Activated CD8-positive, alpha-beta memory T cell treated with anti-CD3 and anti-CD28 coated beads for 1 hour (primary cell): ENCODE measurements around the gene EMILIN1.
A peak's percentile ranks its signal among the peaks of the same experiment; 100 is the strongest.

Experiments used
- DNase-seq, 2 donors: peaks; one replicate each; pipeline ENCODE4 v3.0.0-alpha.2; 2020; ENCODE audit warnings: low read depth in 1 of 2; ENCODE audit errors: extremely low read depth in 1 of 2

Gene EMILIN1

DNA sequence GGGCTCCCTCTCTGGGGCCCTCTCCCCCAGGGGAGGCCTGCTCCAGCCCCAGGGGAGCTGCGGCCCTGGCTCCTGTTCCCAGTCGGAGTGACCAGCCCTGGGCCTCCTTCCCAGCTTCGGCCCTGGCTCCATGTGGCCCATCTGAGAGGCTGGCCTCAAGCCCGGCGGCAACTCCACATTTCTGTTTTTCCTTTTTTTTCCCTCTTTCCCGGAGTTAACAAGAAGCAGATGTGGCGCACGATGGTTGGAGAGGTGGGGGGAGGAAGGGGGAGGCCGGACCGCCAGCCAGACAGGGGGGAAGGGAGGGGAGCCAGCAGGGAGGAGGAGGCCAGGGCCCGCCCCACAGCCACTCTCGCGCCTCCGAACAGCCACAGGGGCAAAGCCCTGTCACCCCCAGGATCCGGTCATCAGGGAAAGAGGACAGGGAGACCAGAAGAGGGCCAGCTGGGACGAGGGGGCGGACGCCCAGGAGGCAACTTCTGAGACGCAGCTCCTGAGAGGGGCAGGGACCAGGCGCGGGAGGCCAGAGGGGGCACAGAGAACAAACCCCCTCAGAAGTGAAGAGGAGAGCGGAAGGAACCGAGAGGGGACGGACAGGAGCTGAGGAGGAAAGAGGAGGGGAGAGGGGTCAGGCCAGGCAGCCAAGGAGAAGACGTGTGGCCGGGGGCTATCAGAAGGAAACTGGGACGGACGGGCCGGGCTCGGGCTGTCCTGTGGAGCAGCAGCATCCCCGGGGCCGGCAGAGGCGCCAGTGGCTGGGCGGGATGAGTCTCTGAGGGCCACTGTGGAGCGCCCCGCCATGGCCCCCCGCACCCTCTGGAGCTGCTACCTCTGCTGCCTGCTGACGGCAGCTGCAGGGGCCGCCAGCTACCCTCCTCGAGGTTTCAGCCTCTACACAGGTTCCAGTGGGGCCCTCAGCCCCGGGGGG is at the start of gene EMILIN1:
Gene EMILIN1 (plus strand): TSS at position 349 of the 928 bp plus-strand sequence. CDS start 451 bp downstream, at position 800.
- no peak for DNase-seq

- DNase-seq: no peak
Observed at GRCh38 chr2:27029051-27029450, 49.4 kb upstream of the EMILIN1 start.

GRCh38 chr2:27032495-27033252 is 45.7 kb upstream of the EMILIN1 start, which contains the start of gene TMEM214:
TSS of gene TMEM214 (plus strand) at chr2:27032965. CDS start at chr2:27033016, 51 bp downstream.
- peak; percentile 25 to 65 for DNase-seq

DNA sequence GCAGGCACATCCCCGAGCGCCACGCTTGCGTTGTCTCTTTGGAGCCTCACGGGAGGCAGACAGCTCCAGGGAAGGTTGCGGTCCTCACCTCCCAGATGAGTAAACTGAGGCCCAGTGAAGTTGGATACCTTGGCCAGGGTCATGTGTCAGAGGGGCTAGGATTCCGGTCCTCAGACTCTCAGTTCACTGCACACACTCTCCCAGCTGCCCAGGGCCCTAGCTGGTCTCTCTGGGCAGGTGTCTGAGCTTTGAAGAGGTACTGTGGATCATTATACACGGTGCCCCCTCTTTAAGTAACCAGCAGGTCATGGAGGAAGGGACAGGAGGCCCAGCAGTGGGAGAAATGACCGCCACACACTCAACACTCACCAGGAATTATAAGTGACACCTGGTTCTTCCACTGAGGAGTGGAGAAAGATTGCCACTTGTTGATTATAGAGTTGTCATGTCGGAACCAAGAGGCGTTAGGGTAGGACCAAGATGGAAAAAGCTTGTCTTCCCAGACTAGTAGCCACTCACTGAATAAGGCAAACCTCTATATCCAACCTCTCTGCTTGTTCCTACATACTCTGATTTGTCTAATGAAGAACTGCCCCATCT is 45.1 kb upstream of the EMILIN1 start:
- no peak for DNase-seq

- DNase-seq: no peak
Observed at GRCh38 chr2:27038012-27038411, 40.4 kb upstream of the EMILIN1 start.

GRCh38 chr2:27038631-27039339 is 39.6 kb upstream of the EMILIN1 start:
- no peak for DNase-seq

DNA sequence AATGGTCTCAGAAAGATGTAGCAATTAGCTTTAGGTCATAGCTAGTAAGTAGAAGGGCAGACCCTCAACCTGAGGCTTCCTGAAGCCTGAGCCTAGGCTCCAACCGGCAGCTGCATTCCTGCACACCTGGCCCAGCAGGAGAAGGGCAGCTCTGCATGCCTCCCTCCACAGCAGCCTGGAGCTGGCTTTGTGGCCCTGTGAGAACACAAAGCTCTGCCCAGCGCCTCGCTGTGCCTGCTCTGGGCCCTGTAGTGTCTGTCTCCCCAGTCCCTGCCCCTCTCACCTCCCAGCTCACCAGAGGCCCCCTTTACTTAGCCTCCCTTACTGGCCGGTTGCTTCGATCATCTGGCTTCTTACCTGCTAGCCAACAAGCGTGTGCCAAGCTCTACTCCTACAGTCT is 39.0 kb upstream of the EMILIN1 start:
- DNase-seq: no peak

- no peak for DNase-seq
Observed at GRCh38 chr2:27039871-27040270, 38.5 kb upstream of the EMILIN1 start.

DNA sequence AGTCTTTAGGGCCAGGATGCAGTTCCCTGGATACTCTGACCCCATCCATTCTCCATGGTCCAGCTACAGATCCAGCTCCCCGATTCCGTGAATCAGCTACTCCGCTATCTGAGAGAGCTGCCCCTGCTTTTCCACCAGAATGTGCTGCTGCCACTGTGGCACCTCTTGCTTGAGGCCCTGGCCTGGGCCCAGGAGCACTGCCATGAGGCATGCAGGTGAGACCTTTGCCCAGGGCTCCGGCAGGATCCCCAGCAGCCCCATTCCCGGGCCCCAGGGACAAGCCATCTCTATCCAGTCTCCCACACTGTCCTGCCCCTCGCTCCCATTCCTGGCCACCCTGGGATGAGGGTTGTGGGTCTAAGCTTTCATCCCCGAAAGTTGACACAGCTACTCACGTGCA is 38.1 kb upstream of the EMILIN1 start:
- no peak for DNase-seq

DNA sequence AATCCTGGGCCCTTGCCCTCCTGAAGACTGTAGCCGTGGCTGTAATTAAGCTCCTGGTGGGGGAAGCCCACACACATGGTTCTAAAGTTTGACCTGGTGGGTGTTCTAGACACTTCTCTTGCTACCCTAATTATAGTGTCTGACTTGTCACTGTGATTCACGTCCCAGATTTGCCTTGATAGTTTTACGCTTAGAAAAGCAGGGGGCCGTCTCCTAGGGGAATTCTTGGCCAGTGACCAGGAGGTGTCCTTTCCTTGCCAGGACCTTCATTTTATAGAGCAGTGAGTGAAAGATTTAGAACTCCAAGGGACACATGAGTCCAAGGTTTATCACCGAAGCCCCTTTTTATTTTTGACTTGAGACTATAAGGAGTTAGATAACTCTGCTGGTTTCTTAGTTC is 36.7 kb upstream of the EMILIN1 start:
- DNase-seq: no peak

DNA sequence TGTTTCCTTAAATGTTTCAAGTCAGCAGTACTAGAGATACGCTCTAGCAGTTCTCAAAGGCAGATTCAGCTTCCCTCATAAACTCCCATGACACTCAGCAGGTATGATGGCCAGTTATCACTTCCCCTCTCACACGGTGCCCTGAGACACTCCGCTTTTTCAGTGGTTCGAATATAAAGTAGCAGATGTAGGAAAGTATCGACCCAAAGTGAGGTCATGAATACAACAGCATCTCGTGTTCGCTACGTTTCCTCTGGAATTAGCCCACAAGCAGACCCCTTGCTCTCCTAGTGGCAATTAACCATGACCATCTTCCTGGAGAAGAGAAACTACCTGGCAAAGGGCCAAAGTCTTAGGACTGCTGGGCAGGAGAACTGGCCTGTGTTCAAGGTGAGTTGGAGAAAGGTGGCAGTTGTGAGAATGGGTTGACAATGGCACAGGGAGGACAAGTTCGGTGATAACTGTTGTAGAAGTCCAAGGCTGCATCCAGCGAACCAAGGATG is 36.2 kb upstream of the EMILIN1 start:
- DNase-seq: no peak

DNA sequence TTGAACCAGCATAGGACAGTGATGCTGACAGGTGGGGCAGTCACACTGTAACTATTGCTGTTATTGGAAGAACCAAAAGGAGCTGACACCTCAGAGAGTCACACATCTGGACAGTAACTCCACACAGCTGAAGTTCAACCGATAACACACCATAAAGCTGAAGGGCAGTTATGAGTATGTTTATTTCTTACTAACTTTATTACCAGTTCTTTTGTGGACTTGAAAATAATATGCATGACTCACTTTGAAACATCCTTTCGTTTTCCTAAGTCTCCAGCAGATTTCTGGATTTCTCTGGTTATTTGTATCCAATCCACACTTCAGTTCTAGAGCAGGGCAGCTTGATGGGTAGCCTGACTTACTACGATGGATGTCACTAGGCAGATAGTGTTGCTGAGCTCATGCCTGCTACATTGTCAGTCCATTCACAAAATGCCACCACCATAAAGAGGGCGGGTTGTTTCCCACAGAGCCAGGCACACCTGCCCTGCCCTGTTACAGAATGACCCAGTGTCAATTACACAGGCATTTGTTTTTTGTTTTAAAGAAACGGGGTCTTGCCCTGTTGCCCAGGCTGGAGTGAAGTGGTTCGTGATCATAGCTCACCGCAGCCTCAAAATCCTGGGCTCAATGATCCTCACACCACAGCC is 35.3 kb upstream of the EMILIN1 start:
- no peak for DNase-seq

- DNase-seq: peak in 1 of 2 donors; percentile 38
Observed at GRCh38 chr2:27049422-27050280, 28.8 kb upstream of the EMILIN1 start.

DNA sequence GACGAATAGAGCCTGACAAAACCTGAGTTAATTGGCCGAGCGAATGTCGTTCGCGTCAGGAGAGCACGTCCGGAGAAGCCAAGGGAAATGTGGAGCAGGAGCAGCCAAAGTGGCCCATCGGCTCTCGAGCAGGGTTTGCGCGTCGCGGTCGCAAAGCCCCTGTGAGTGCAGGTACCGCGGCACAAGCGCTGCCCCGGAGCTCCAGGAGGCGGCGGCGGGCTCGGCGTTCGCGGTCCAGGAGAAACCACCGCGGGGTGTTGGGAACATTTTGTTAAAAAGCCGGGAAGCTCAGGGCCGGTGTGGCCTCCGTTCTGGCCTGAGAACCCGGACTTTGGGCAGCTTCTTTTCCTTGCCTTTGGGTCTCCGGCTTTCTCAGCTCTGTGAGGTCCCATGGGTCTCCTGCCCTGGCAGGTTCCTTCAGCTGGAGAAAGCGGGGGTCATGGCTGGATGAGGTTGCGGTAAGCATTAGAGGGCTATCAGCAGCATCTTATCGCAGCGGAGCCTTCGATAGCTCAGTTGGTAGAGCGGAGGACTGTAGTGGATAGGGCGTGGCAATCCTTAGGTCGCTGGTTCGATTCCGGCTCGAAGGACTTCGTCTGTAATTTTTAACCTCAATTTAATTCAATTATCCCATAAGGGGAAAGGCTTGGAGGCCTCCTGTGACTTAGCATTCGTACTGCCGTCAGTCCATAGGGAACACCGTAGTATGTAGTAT is 28.0 kb upstream of the EMILIN1 start:
- DNase-seq: peak; percentile 74 to 75

DNA sequence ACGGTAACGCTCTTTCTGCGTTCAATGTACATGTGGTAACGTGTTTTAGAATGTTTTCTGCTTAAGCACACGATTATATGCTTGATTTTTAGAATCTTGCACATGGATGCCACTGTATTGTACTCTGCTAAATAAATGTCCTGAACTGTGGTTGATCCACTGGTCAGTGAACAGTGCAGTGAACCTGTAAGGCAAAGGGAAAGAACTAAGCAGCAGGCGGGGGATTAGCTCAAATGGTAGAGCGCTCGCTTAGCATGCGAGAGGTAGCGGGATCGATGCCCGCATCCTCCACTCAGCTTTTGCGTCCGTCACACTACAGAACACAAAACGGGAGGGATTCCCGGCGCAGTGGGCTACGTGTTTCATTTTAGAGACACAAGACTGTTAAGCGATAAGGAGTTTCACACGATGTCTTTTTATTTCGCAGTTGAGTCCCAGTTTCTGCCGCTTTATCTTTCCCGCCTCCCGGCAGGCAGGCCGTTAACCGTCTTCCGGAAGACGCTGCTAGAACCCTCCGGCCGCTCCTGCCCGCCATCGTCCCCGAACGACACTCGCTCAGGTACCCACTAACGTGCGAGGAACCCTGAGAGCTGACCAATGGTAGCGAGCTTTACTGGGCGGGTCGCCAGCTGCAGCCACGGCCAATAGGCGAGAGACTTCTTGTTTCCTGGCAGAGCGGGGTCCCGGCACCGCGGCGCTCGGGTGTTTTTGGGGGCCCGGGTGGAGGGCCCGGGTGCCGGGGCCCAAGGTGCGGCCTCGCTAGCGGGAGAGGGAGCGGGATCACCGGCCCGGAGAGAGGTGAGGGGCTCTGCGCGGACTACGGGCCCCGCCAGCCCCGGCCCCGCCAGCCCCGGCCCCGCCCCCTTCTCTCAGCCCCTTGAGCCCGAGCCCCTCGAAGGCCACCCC is 27.2 kb upstream of the EMILIN1 start, which contains the start of gene AGBL5:
Gene AGBL5 (plus strand): TSS at position 673 of the 906 bp plus-strand sequence. CDS start 1,291 bp downstream, outside the sequence.
- DNase-seq: peak; percentile 90 to 96

GRCh38 chr2:27051902-27052645 is 26.3 kb upstream of the EMILIN1 start:
- DNase-seq: no peak

DNA sequence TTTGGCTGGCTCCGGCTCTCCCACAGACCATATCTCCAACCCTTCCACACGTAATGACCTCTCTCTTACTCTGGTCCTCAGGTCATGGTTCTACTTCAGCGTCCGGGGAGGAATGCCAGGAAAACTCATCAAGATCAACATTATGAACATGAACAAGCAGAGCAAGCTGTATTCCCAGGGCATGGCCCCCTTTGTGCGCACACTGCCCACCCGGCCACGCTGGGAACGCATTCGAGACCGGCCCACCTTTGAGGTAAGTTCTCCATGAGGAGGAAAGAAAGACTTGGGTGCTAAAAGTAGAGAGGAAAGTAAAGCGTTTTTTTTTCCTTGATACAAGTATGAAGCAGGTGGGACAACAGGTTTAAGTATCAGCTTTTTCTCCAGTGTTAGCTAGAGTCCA is 25.1 kb upstream of the EMILIN1 start:
- DNase-seq: no peak
